GM23338 (cell line): ENCODE results near the gene UBASH3B. TPM values are rescaled to one million over a fixed set of nuclear protein-coding genes. Genes with fewer than 3 reads are reported as not detected.

Source experiments
- ETS1 ChIP-seq: IDR thresholded peaks from 2 replicates; pipeline ENCODE4 v1.6.1; 2016; ENCODE audit warnings: antibody characterized with exemption
- EZH2 ChIP-seq: fragments of 200-600 bp; sonication (generic); IDR thresholded peaks from one replicate; pipeline ENCODE4 v1.8.0; 2017; ENCODE audit warnings: antibody characterized with exemption, mild to moderate bottlenecking, low read depth; ENCODE audit not compliant: unreplicated experiment
- JUNB ChIP-seq: IDR thresholded peaks from one replicate; pipeline ENCODE4 v1.6.1; 2016; ENCODE audit warnings: antibody characterized with exemption; ENCODE audit not compliant: unreplicated experiment
- NANOG ChIP-seq: IDR thresholded peaks from 2 replicates; pipeline ENCODE4 v1.6.1; 2016; ENCODE audit warnings: antibody characterized with exemption, borderline replicate concordance
- REST ChIP-seq: IDR thresholded peaks from one replicate; pipeline ENCODE4 v1.6.1; 2018; ENCODE audit warnings: antibody characterized with exemption; ENCODE audit not compliant: unreplicated experiment
- STAT1 ChIP-seq: IDR thresholded peaks from one replicate; pipeline ENCODE4 v1.6.1; 2016; ENCODE audit warnings: antibody characterized with exemption; ENCODE audit not compliant: unreplicated experiment
- ZNF462 ChIP-seq: fragments of 250-450 bp; sonication (Bioruptor Pico); IDR thresholded peaks from 2 replicates; pipeline ENCODE4 v1.5.0; 2020; ENCODE audit warnings: mild to moderate bottlenecking, moderate library complexity
- polyA plus RNA-seq: library from polyadenylated mRNA; unstranded; fragments of >200 nt; fragmentation: Nextera tagmentation; extraction: Ambion mirVana; gene quantifications from 2 replicates; pipeline ENCODE4 v1.2.1, GENCODE V29; 2016
- total RNA-seq: library from RNA; depleted of rRNA; stranded (reverse); fragments of >200 nt; shearing (Covaris generic); gene quantifications from 2 replicates; pipeline ENCODE4 v1.2.3, GENCODE V29; 2014

UBASH3B gene
- total and polyA plus RNA-seq, 2 experiments from 2014 or later, result 2.1 to 12.0 TPM

- TF ChIP-seq ZNF462 (no peak), ETS1 (no peak), STAT1 (no peak), EZH2 (no peak), NANOG (no peak), JUNB (no peak), REST (no peak)
Observed at GRCh38 chr11:122749005-122749687, 93.6 kb downstream of the UBASH3B start (continued).
